Left forelimb (tissue), 1 donor: ENCODE results near the gene FKBP10.
"Not testable (repeated sequence)": the region's sequence is repeated elsewhere in the genome, so short reads cannot be mapped to it uniquely, and the experiment has no call there.

Experiments used
- DNase-seq: peaks from one replicate; pipeline ENCODE4 v3.0.0-alpha.2; 2018; ENCODE audit warnings: low spot score

Gene FKBP10

GRCh38 chr17:41812381-41813151, at the start of gene FKBP10:
FKBP10 (plus strand) TSS chr17:41813004; CDS start chr17:41813035, 31 bp downstream.
- DNase-seq = peak; percentile 93

- no peak for DNase-seq
Observed at GRCh38 chr17:41763327-41763726, 49.5 kb upstream of the FKBP10 start.

DNA sequence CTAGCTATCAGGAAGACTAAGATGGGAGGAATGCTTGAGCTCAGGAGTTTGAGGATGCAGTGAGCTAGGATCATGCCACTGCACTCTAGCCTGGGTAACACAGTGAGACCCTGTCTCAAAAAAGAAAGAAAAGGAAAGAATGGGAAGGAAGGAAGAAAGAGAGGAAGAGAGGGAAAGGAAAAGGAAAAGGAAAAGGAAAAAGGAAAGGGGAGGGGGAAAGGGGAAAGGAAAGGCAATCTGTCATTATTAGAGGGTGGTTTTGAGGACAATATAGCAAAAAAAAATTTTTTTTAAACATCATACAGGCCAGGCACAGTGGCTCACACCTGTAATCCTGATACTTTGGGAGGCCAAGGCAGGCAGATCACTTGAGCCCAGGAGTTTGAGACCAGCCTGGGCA, 46.7 kb upstream of the FKBP10 start:
- no peak for DNase-seq

GRCh38 chr17:41767324-41768042, 45.3 kb upstream of the FKBP10 start:
- DNase-seq = no peak

DNA sequence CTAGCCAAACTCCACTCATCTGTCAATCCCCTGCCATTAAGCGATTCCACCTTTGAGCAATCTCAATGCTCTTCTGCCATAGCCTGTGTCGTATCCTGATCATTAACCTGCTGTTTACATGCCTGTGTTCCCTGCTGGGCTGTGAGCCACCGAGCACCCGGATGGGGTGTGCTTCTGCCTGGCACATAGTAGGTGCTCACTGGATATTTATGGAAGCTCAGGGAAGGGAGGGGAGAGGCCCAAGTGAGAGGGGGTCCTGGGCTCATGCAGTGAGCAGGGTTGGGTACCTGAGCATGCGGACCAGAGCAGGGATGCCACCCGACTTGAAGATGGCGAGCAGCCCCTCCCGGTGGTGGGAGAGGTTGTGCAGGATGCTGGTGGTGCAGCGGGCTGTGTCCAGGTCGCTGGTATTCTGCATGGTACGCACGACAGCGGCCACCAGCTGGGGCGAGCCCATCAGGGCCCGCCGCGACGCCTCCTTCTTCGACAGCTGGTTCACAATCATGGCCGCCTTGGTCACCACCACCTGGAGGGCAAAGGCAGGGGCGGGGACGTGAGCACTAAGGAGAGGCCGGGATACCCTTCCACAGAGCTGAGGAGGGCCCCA, 44.0 kb upstream of the FKBP10 start:
- no peak for DNase-seq

- DNase-seq = no peak
Observed at GRCh38 chr17:41769346-41769862, 43.4 kb upstream of the FKBP10 start.

- no peak for DNase-seq
Observed at GRCh38 chr17:41769985-41770384, 42.8 kb upstream of the FKBP10 start.

DNA sequence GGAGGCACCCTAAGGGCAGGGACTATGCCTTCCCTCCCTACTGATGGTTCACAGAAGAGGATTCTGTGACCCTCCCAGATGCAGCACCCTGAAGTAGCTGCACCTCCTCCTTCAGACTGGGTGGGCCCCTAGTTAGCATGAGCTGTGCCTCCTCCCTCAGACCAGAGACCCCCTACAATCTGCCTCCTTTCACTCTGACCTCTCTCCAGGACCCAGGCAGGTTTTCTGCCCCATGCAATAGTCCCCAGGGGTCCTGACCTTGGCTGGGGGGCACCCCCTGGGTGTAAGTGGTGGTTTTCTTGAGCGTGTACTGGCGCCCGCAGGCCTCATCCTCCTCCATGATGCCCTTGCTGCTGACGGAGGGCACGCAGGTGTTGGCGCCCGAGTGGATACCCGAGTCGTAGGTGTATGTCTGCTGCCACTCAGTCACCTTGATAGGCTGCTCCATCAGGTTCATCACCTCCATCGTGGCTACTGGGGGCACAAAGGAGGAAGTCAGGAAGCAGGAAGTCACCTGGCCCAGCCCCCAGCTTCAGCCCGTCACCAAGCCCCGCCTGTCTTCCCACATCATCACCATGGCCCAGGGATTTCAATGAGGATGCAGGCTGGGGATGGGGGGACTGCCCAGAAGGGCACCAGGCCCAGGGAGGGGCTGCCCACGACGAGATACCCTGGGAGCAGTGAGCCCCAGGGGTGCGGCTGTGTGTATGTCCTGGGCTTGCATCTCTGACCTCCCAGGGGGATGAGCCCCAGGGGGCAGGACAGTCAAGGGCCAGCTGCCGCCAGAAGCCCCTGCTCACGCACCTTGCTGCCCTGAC, 41.2 kb upstream of the FKBP10 start:
- no peak for DNase-seq

DNA sequence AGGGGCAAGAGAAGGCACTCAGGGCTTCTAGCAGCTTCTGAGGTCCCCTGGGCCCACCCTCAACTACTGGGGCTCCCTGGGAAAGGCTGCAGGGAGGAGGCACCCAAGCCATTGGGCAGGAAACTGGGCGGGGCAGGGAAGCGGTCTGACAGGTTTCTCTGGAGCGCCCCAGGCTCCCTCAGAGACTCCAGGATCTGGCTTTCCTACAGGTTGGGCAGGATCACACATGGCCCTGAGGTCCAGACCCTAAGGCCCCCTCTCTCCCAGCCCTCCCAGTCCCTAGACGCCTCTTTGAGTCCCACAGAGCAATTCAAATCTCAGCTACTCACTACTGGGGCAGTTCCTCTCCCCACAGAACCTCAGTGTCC, 40.6 kb upstream of the FKBP10 start:
- no peak for DNase-seq

DNA sequence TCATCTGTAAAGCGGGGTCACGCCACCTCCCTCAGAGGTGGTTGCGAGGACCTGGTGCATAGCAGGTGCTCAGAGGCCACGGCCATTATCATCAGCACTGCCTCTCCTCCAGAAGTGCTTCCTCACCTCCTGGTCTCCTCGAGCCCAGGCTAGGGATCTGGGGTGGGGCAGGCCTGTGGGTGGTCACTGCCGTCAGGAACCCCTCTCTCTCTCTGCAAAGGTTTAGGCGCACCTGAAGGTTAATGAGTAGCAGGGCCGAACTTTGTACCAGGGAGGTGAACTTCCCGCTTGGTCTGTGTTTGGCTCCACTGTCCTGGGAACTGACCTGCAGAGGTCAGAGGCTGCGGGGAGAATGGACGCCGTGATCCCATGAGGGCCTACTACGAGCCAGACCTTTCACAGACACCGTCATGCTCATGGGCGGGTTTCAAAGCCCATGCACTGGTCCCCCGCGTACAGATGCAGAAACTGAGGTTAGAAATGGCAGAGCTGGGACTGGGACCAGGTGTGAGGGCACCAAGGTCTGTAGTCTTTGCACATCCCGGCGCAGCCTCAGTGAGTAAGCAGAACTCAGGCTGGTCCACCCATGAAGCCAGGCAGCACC, 40.1 kb upstream of the FKBP10 start:
- no peak for DNase-seq

DNA sequence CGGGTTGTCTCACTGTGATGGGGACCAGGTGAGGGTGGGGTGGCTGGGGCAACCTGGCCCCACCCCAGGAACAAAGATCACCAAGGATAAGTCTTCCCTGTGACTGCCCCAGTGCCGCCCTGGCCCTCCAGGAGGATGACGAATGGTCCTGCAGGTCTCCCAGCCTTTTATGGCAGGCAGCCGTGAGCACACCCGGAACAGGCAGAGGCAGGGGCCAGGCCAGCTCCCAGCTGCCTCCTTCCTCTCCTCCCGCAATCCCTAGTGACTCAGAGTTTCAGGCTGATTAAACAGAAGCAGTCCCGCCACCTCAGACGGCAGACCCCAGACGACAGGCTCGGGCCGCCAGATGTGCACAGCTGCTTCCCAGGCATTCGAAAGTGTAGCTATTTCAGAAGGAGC, 39.6 kb upstream of the FKBP10 start:
- DNase-seq = no peak

GRCh38 chr17:41773731-41774193, 39.0 kb upstream of the FKBP10 start:
- no peak for DNase-seq

GRCh38 chr17:41775394-41776226, 37.2 kb upstream of the FKBP10 start:
- DNase-seq = no peak

GRCh38 chr17:41776262-41776900, 36.4 kb upstream of the FKBP10 start:
- not testable (repeated sequence) for DNase-seq

DNA sequence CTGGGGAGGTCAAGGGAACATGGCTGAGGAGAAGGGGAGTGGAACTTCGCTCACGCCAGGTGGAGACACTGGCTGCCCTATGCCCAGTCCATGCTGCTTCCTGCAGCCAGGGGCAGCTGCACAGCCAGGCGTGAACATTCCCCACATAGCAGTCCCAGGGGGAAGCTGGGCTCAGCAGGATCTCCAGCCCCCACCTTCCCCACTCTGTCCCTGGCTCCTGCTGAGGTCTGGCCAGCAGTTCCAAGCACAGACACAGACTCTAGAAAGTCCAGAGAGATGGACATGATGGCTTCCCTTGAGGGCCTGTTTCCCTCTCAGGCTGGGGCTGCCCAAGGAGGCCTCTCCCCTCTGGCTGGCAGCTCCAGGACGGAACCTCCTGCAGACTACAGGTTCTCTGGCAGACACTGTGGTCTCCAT, 35.6 kb upstream of the FKBP10 start:
- no peak for DNase-seq

GRCh38 chr17:41777574-41778188, 35.1 kb upstream of the FKBP10 start:
- peak; percentile 86 for DNase-seq

DNA sequence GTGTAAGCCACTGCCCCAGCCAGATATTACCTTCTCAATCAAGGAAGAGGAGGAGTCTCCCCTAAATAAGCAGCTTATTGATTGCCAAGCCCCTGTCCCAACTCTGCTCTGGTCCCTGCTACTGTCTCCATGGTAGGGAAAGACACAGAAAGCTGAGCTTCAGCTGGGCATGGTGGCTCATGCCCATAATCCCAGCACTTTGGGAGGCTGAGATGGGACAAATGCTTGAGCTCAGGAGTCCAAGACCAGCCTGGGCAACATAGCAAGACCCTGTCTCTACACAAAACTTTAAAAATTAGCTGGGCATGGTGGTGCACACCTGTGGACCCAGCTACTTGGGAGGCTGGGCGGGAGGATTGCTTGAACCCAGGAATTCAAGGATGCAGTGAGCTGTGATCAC, 32.9 kb upstream of the FKBP10 start:
- DNase-seq = no peak

DNA sequence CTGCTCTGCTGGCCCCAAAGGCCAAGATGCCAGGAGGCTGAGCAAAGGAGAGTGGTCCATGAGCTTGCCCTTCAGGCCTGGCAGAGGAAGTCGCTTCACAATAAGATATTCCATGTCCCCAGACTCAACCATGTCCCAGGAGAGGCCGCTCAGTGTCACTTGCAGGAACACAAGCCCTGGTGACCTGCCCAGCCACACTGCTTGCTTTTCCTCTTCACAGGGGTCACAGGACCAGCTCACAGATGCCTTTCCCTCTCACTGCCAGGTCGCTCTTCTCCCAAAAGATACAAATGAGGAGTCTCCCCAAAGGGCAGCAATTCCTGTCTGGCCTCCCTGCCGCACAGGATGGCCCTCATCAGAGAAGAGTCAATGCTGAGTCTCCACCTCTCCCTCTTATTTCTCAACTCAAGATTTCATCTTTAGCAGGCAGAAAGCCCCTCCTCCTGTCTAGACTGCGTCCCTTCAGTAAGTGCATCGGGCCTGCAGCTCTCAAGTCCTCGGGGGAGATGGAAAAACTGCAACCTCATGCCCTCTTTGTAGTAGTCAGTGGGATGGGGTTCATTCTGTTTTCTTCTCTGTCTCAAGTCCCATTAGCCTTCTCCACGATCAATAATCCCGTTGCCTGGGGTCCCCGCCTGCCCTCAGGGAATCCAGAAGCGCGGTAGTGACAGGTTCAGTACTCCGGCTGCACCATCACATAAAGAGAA, 31.2 kb upstream of the FKBP10 start:
- DNase-seq = no peak

DNA sequence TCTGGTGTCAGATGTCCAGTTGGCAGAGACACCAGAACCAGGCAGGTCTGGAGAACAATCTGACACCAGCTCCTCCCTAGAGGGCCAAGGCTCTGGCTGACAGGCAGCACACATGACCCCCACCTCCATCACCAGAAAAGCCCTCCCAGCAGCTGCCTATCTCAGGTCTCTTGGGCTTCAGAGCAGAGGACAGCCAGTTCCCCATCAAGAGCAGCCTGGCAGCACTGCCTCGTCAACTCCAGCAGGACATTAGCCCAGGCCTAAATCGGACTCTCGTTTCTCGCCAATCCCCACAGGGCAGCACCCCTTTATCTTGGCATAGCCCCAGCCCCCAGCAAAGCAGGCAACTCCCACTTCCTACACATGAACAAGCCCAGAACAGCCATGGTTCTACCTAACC, 30.7 kb upstream of the FKBP10 start:
- DNase-seq = no peak
